ENCODE measurements around the gene SEC22B. TPM values are rescaled to one million over a fixed set of nuclear protein-coding genes. Genes with fewer than 3 reads are reported as not detected.
A peak's percentile ranks its signal among the peaks of the same experiment; 100 is the strongest.
"Not testable (repeated sequence)": the region's sequence is repeated elsewhere in the genome, so short reads cannot be mapped to it uniquely, and the experiment has no call there.

SEC22B gene
- polyA plus RNA-seq (2012; ENCODE audit: low read depth, missing spikeins): 19.3 TPM

GRCh38 chr1:120176092-120176855 lies at the start of gene SEC22B:
SEC22B (minus strand) TSS chr1:120176520; CDS start chr1:120176381, 139 bp downstream.
- TF ChIP-seq POLR2A (IDR thresholded peaks at IDR 0.05; ENCODE audit: low read depth, low read length) (peak; percentile 95), PAX5 (IDR thresholded peaks at IDR 0.05; ENCODE audit: insufficient read depth, low read length, severe bottlenecking) (peak; percentile 99), TAF1 (IDR thresholded peaks at IDR 0.05; ENCODE audit: low read depth, low read length) (peak; percentile 95), POLR2AphosphoS5 (IDR thresholded peaks at IDR 0.05; ENCODE audit: low read depth, low read length) (peak; percentile 97), POU2F2 (IDR thresholded peaks at IDR 0.05; ENCODE audit: low read depth, low read length) (peak; percentile 94), SPI1 (IDR thresholded peaks at IDR 0.05; ENCODE audit: low read depth, low read length) (peak; percentile 74)
- peak; percentile 62 for DNase-seq (ENCODE audit: insufficient read length, low spot score)

GRCh38 chr1:120217933-120218332 lies 41.6 kb upstream of the SEC22B start:
- FAIRE-seq; DNase-seq (ENCODE audit: insufficient read length, low spot score): not testable (repeated sequence)

More at GRCh38 chr1:120176092-120176855, at the start of gene SEC22B:
- no peak for FAIRE-seq

GRCh38 chr1:120217175-120217929 lies 41.0 kb upstream of the SEC22B start:
- DNase-seq (ENCODE audit: insufficient read length, low spot score); FAIRE-seq: not testable (repeated sequence)

- not testable (repeated sequence) for DNase-seq (ENCODE audit: insufficient read length, low spot score); FAIRE-seq
Measured at GRCh38 chr1:120213606-120214005, 37.3 kb upstream of the SEC22B start.

- DNase-seq (ENCODE audit: insufficient read length, low spot score); FAIRE-seq: not testable (repeated sequence)
Measured at GRCh38 chr1:120210754-120211153, 34.4 kb upstream of the SEC22B start.

GRCh38 chr1:120196863-120197775 lies 20.8 kb upstream of the SEC22B start:
- not testable (repeated sequence) for FAIRE-seq; DNase-seq (ENCODE audit: insufficient read length, low spot score)

GRCh38 chr1:120188626-120189025 lies 12.3 kb upstream of the SEC22B start:
- FAIRE-seq; DNase-seq (ENCODE audit: insufficient read length, low spot score): not testable (repeated sequence)

GRCh38 chr1:120182176-120182707 lies 5.9 kb upstream of the SEC22B start:
- FAIRE-seq; DNase-seq (ENCODE audit: insufficient read length, low spot score): not testable (repeated sequence)

- FAIRE-seq; DNase-seq (ENCODE audit: insufficient read length, low spot score): not testable (repeated sequence)
Measured at GRCh38 chr1:120179811-120180690, 3.7 kb upstream of the SEC22B start.

- TF ChIP-seq PAX5 (IDR thresholded peaks at IDR 0.05; ENCODE audit: insufficient read depth, low read length, severe bottlenecking) (no peak), POLR2A (IDR thresholded peaks at IDR 0.05; ENCODE audit: low read depth, low read length) (no peak), SPI1 (IDR thresholded peaks at IDR 0.05; ENCODE audit: low read depth, low read length) (no peak), POLR2AphosphoS5 (IDR thresholded peaks at IDR 0.05; ENCODE audit: low read depth, low read length) (no peak), POU2F2 (IDR thresholded peaks at IDR 0.05; ENCODE audit: low read depth, low read length) (no peak), TAF1 (IDR thresholded peaks at IDR 0.05; ENCODE audit: low read depth, low read length) (no peak)
- FAIRE-seq (no peak), DNase-seq (ENCODE audit: insufficient read length, low spot score) (no peak)
Measured at GRCh38 chr1:120178799-120179756, 2.8 kb upstream of the SEC22B start.

GRCh38 chr1:120178058-120178457 lies 1.7 kb upstream of the SEC22B start:
- FAIRE-seq; DNase-seq (ENCODE audit: insufficient read length, low spot score): not testable (repeated sequence)

- not testable (repeated sequence) for FAIRE-seq; DNase-seq (ENCODE audit: insufficient read length, low spot score)
Measured at GRCh38 chr1:120175688-120176087, 632 bp downstream of the SEC22B start.

- not testable (repeated sequence) for FAIRE-seq; DNase-seq (ENCODE audit: insufficient read length, low spot score)
Measured at GRCh38 chr1:120164761-120165160, 11.6 kb downstream of the SEC22B start.

GRCh38 chr1:120162015-120162414 lies 14.3 kb downstream of the SEC22B start:
- DNase-seq (ENCODE audit: insufficient read length, low spot score); FAIRE-seq: not testable (repeated sequence)

GRCh38 chr1:120158495-120158894 lies 17.8 kb downstream of the SEC22B start:
- not testable (repeated sequence) for DNase-seq (ENCODE audit: insufficient read length, low spot score); FAIRE-seq

All from GM12891 (cell line).